Calu3 (cell line): ENCODE measurements around the gene MEPE. TPM values are rescaled to one million over a fixed set of nuclear protein-coding genes. Genes with fewer than 3 reads are reported as not detected.

ENCODE experiments used
- BruUV-seq: library from RNA; stranded (reverse); fragments of 400-500 nt; replicated peaks from 2 replicates; lab custom pipeline; 2021; lab: Mats Ljungman, UMichigan
- CTCF ChIA-PET: fragments of 300-600 bp; sonication (Branson Sonifier 250); formaldehyde crosslinking; loops from one replicate; lab custom pipeline; 2022; ENCODE audit warnings: antibody characterized with exemption; lab: Charles Lee
- DNase-seq: peaks from one replicate; pipeline ENCODE4 v3.0.0; 2022
- H3K27ac Mint-ChIP-seq: one replicate; pipeline ENCODE4 v1.8.0; 2022; ENCODE audit warnings: mixed read lengths; ENCODE audit not compliant: unreplicated experiment
- H3K27me3 Mint-ChIP-seq: one replicate; pipeline ENCODE4 v1.8.0; 2022; ENCODE audit warnings: mixed read lengths; ENCODE audit not compliant: unreplicated experiment
- H3K36me3 Mint-ChIP-seq: one replicate; pipeline ENCODE4 v1.8.0; 2022; ENCODE audit warnings: mild to moderate bottlenecking, moderate library complexity, mixed read lengths; ENCODE audit not compliant: insufficient read depth, unreplicated experiment
- H3K4me1 Mint-ChIP-seq: one replicate; pipeline ENCODE4 v1.8.0; 2022; ENCODE audit warnings: mild to moderate bottlenecking, low read depth, mixed read lengths; ENCODE audit not compliant: unreplicated experiment
- H3K4me3 Mint-ChIP-seq: one replicate; pipeline ENCODE4 v1.8.0; 2022; ENCODE audit warnings: mild to moderate bottlenecking, low read depth, moderate library complexity, mixed read lengths; ENCODE audit not compliant: unreplicated experiment
- H3K9me3 Mint-ChIP-seq: one replicate; pipeline ENCODE4 v1.8.0; 2022; ENCODE audit warnings: low read depth, mixed read lengths; ENCODE audit not compliant: unreplicated experiment
- CTCF ChIP-seq: fragments of 200-600 bp; IDR thresholded peaks from one replicate; pipeline ENCODE4 v1.8.0; 2022; ENCODE audit warnings: antibody characterized with exemption; ENCODE audit not compliant: unreplicated experiment
- intact Hi-C: fragments of 100-400 bp; cut with micrococcal nuclease; formaldehyde crosslinking; loops from one replicate; pipeline ENCODE4 v1.10.0; 2022; ENCODE audit not compliant: unreplicated experiment
- total RNA-seq: library from RNA; stranded (reverse); gene quantifications from 2 replicates; pipeline ENCODE4 v1.2.3, GENCODE V29; 2022

Gene MEPE
- total RNA-seq, 1 experiment from 2014 or later: not detected

GRCh38 chr4:87802858-87803257, 29.9 kb upstream of the MEPE start:
- no TSS peak for BruUV-seq
- H3K9me3 Mint-ChIP-seq: no peaks in the 10 kb centered on the region
- H3K4me3 Mint-ChIP-seq: no peak overlapping the region
- H3K27me3 Mint-ChIP-seq: no peaks in the 10 kb centered on the region
- no peaks in the 10 kb centered on the region for H3K36me3 Mint-ChIP-seq
- H3K4me1 Mint-ChIP-seq: no peaks in the 10 kb centered on the region
- DNase-seq: no peak
- TF ChIP-seq CTCF: no peak
- H3K27ac Mint-ChIP-seq: no peak overlapping the region
- intact Hi-C loops: no loop called here
- CTCF ChIA-PET: no interaction called here

- intact Hi-C loops: no loop called here
- TF ChIP-seq CTCF: no peak
- no TSS peak for BruUV-seq
- no peaks in the 10 kb centered on the region for H3K9me3 Mint-ChIP-seq
- H3K27ac Mint-ChIP-seq: no peak overlapping the region
- no peaks in the 10 kb centered on the region for H3K36me3 Mint-ChIP-seq
- H3K27me3 Mint-ChIP-seq: no peaks in the 10 kb centered on the region
- CTCF ChIA-PET: no interaction called here
- DNase-seq: no peak
- no peaks in the 10 kb centered on the region for H3K4me1 Mint-ChIP-seq
- H3K4me3 Mint-ChIP-seq: no peak overlapping the region
Measured at GRCh38 chr4:87803421-87803820, 29.3 kb upstream of the MEPE start.

- CTCF ChIA-PET: no interaction called here
Measured at GRCh38 chr4:87804871-87805270, 27.9 kb upstream of the MEPE start.

GRCh38 chr4:87805971-87806370, 26.8 kb upstream of the MEPE start:
- H3K27ac Mint-ChIP-seq: no peak overlapping the region
- peaks cover 4% of the 10 kb centered on the region for H3K27me3 Mint-ChIP-seq

More at GRCh38 chr4:87804871-87805270, 27.9 kb upstream of the MEPE start:
- BruUV-seq: no TSS peak
- Mint-ChIP-seq H3K36me3 (no peaks in the 10 kb centered on the region), H3K4me3 (no peak overlapping the region), H3K9me3 (no peaks in the 10 kb centered on the region), H3K27me3 (no peaks in the 10 kb centered on the region), H3K27ac (no peak overlapping the region), H3K4me1 (no peaks in the 10 kb centered on the region)
- no peak for DNase-seq
- no peak for TF ChIP-seq CTCF
- intact Hi-C loops: no loop called here

More at GRCh38 chr4:87805971-87806370, 26.8 kb upstream of the MEPE start:
- intact Hi-C loops: no loop called here
- CTCF ChIA-PET: no interaction called here
- TF ChIP-seq CTCF: no peak
- H3K36me3 Mint-ChIP-seq: no peaks in the 10 kb centered on the region
- H3K4me1 Mint-ChIP-seq: no peaks in the 10 kb centered on the region
- no peaks in the 10 kb centered on the region for H3K9me3 Mint-ChIP-seq
- no peak for DNase-seq
- no peak overlapping the region for H3K4me3 Mint-ChIP-seq
- no TSS peak for BruUV-seq
